ENCODE results near the gene TK2.

DNA sequence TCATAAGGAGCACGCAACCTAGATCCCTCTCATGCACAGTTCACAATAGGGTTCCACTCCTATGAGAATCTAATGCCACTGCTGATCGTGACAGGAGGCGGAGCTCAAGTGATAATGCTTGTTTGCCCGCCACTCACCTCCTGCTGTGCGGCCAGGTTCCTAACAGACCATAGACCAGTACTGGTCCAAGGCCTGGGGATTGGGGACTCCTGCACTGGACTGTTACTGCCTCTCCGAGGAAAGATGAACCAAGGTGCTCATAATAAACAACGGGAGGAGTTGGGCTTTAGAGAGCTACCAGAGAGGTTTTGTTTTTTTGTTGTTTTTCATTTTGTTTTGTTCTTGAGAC is 58.2 kb downstream of the TK2 start:
- TF ChIP-seq ZBTB21 (CRISPR knock-in tag; IDR thresholded peaks at IDR 0.05; ENCODE audit: borderline replicate concordance) (no peak), FOXK1 (CRISPR knock-in tag; IDR thresholded peaks at IDR 0.05) (no peak), NFYB (CRISPR knock-in tag; conservative IDR thresholded peaks at IDR 0.05; ENCODE audit: low read depth) (no peak)
- TF ChIP-seq, protein P1, sequence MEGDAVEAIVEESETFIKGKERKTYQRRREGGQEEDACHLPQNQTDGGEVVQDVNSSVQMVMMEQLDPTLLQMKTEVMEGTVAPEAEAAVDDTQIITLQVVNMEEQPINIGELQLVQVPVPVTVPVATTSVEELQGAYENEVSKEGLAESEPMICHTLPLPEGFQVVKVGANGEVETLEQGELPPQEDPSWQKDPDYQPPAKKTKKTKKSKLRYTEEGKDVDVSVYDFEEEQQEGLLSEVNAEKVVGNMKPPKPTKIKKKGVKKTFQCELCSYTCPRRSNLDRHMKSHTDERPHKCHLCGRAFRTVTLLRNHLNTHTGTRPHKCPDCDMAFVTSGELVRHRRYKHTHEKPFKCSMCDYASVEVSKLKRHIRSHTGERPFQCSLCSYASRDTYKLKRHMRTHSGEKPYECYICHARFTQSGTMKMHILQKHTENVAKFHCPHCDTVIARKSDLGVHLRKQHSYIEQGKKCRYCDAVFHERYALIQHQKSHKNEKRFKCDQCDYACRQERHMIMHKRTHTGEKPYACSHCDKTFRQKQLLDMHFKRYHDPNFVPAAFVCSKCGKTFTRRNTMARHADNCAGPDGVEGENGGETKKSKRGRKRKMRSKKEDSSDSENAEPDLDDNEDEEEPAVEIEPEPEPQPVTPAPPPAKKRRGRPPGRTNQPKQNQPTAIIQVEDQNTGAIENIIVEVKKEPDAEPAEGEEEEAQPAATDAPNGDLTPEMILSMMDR (IDR thresholded peaks at IDR 0.05) = no peak
